HepG2 (cell line): ENCODE data around the gene BSN. TPM values are rescaled to one million over a fixed set of nuclear protein-coding genes. Genes with fewer than 3 reads are reported as not detected.

Experiments
- ATAC-seq: fragments of 200-7000 bp; cut with Tn5 transposase; 3 replicates; pipeline ENCODE4 v1.9.1; 2020; ENCODE audit warnings: mild to moderate bottlenecking, moderate library complexity
- BruUV-seq: library from RNA; stranded (reverse); fragments of 400-500 nt; replicated peaks from 2 replicates; lab custom pipeline; 2021; lab: Mats Ljungman, UMichigan
- CTCF ChIA-PET: fragments of 300-600 bp; formaldehyde crosslinking; extraction: SDS; loops from one replicate; lab custom pipeline; 2021; ENCODE audit warnings: low total read pairs, inconsistent platforms, low intra/inter-chr PET ratio; lab: Yijun Ruan, JAX
- POLR2A ChIA-PET: fragments of 350-600 bp; sonication (Branson Sonifier 250); formaldehyde crosslinking; loops from one replicate; lab custom pipeline; 2020; ENCODE audit warnings: antibody characterized with exemption, inconsistent platforms; lab: Yijun Ruan, JAX
- DNase-seq: peaks from one replicate; pipeline ENCODE4 v3.0.0-alpha.2; 2015; ENCODE audit warnings: low spot score
- FAIRE-seq: peaks from 3 replicates; lab custom pipeline; 2011; peaks lifted over from hg19 to GRCh38; lab: Jason Lieb, UNC
- H2AFZ ChIP-seq: one replicate; pipeline ENCODE4 v1.6.1; 2011; ENCODE audit warnings: low read length, inconsistent platforms
- H3K27ac ChIP-seq: fragments of 300-600 bp; 3 replicates; pipeline ENCODE4 v1.8.0; 2011; ENCODE audit warnings: mixed run types, mild to moderate bottlenecking, mixed read lengths, low read length, inconsistent platforms; ENCODE audit not compliant: insufficient read depth; ENCODE audit errors: extremely low read length
- H3K27me3 ChIP-seq, 2 experiments: fragments of 200-600 bp in 1 of 2; 2 replicates in 1 of 2; 3 replicates in 1 of 2; pipeline versions ENCODE4 v1.6.0 to v1.8.0; 2011; ENCODE audit warnings: low read length in 2 of 2, mild to moderate bottlenecking in 2 of 2, moderate library complexity in 2 of 2, inconsistent platforms in 1 of 2; ENCODE audit not compliant: insufficient read depth in 2 of 2, control insufficient read depth in 1 of 2
- H3K36me3 ChIP-seq, 2 experiments: fragments of 200-600 bp in 1 of 2; replicated peaks in 1 of 2; 2 replicates in 1 of 2; 3 replicates in 1 of 2; pipeline versions ENCODE4 v1.5.1 to v1.8.0; 2011; ENCODE audit warnings: low read length in 2 of 2, inconsistent platforms in 1 of 2; ENCODE audit not compliant: insufficient read depth in 2 of 2, control insufficient read depth in 1 of 2
- H3K4me1 ChIP-seq: 2 replicates; pipeline ENCODE4 v1.5.1; 2012; ENCODE audit warnings: low read length, inconsistent platforms; ENCODE audit not compliant: insufficient read depth
- H3K4me2 ChIP-seq: 2 replicates; pipeline ENCODE4 v1.6.0; 2011; ENCODE audit warnings: low read depth, low read length, inconsistent platforms
- H3K4me3 ChIP-seq, 3 experiments: fragments of 200-600 bp in 1 of 3; sonication (generic), shearing (Covaris generic) in 1 of 3; replicated peaks in 1 of 3; 2 replicates each; pipeline ENCODE4 v1.5.1; 2011 to 2016; ENCODE audit warnings: low read length in 3 of 3, inconsistent platforms in 2 of 3, low read depth in 2 of 3, mild to moderate bottlenecking in 2 of 3, control low read depth in 1 of 3, mixed read lengths in 1 of 3; ENCODE audit not compliant: insufficient read depth in 1 of 3
- H3K79me2 ChIP-seq: one replicate; pipeline ENCODE4 v1.6.1; 2011; ENCODE audit warnings: low read length, inconsistent platforms; ENCODE audit not compliant: insufficient read depth
- H3K9ac ChIP-seq: 2 replicates; pipeline ENCODE4 v1.6.0; 2011; ENCODE audit warnings: mild to moderate bottlenecking, low read depth, low read length, inconsistent platforms; ENCODE audit not compliant: insufficient read depth
- H3K9me3 ChIP-seq: 2 replicates; pipeline ENCODE4 v1.5.1; 2012; ENCODE audit warnings: mild to moderate bottlenecking, low read length
- H4K20me1 ChIP-seq: 2 replicates; pipeline ENCODE4 v1.6.0; 2011; ENCODE audit warnings: inconsistent platforms, mild to moderate bottlenecking, low read length, moderate library complexity; ENCODE audit not compliant: insufficient read depth
- RARA ChIP-seq: IDR thresholded peaks from 2 replicates; pipeline ENCODE4 v1.6.1; 2016; ENCODE audit warnings: missing genetic modification reagents, missing compliant biosample characterization
- SOX6 ChIP-seq, 2 experiments: fragments of 450-650 bp in 1 of 2; sonication (generic) in 1 of 2; formaldehyde crosslinking in 1 of 2; IDR thresholded peaks; 2 replicates each; pipeline versions ENCODE4 v1.4.0 to v1.6.1; 2017 to 2020; ENCODE audit warnings: antibody characterized with exemption in 1 of 2, mild to moderate bottlenecking in 1 of 2, missing genetic modification reagents in 1 of 2
- ZBTB33 ChIP-seq: sonication (generic); formaldehyde crosslinking; IDR thresholded peaks from 2 replicates; pipeline ENCODE4 v1.4.0; 2020; ENCODE audit warnings: missing genetic modification reagents
- ZBTB39 ChIP-seq: sonication (generic); formaldehyde crosslinking; IDR thresholded peaks from 2 replicates; pipeline ENCODE4 v1.5.0; 2020; ENCODE audit warnings: missing genetic modification reagents
- ZNF501 ChIP-seq: sonication (generic); formaldehyde crosslinking; IDR thresholded peaks from 2 replicates; pipeline ENCODE4 v1.5.1; 2020; ENCODE audit warnings: mild to moderate bottlenecking, moderate library complexity, missing genetic modification reagents
- WGBS: methylation state at CpG from one replicate; pipeline ENCODE4 v1.1.6; 2017; ENCODE audit warnings: low lambda C conversion rate; 5-methylcytosine and 5-hydroxymethylcytosine counted together
- in situ Hi-C: cut with HindIII; loops from 2 replicates; pipeline ENCODE4 v1.10.0; 2017; ENCODE audit warnings: low pct_unique_long_range_greater_than_20kb; ENCODE audit not compliant: extremely low pct_ligation_motif_present
- intact Hi-C: fragments of 100-400 bp; cut with micrococcal nuclease; formaldehyde crosslinking; loops from one replicate; pipeline ENCODE4 v1.10.0; 2022; ENCODE audit not compliant: unreplicated experiment
- polyA plus RNA-seq, 8 experiments: library from polyadenylated mRNA; depleted of rRNA in 3 of 8; stranded (reverse) in 7 of 8; unstranded in 1 of 8; fragments of >200 nt; fragmentation: Illumina TruSeq in 4 of 8; extraction: Trizol in 4 of 8; gene quantifications; 2 replicates each; pipeline versions ENCODE4 v1.2.1 to v1.2.3, GENCODE V29; 2011 to 2016; ENCODE audit warnings: low read depth in 4 of 8, missing spikeins in 1 of 8, mixed read lengths in 1 of 8; ENCODE audit not compliant: insufficient read depth in 1 of 8
- total RNA-seq, 5 experiments: library from RNA; depleted of rRNA; stranded (reverse); fragments of >200 nt; fragmentation: Illumina TruSeq; extraction: Trizol; gene quantifications; 2 replicates each; pipeline ENCODE4 v1.2.3, GENCODE V29; 2016; ENCODE audit warnings: low read depth in 1 of 5

The BSN gene
- total and polyA plus RNA-seq, 2 of the 13 experiments (the other 11 are each of a cell fraction or from before 2014, with no cell fraction given): 0.42 to 0.86 TPM

- H3K9me3 ChIP-seq: no peaks in the 10 kb centered on the region
- H3K36me3 ChIP-seq: peaks cover 8 to 17% of the 10 kb centered on the region in 2 experiments
- no peak overlapping the region for H3K4me3 ChIP-seq
- POLR2A ChIA-PET: interaction anchor here (0.6 to 2.6 kb wide), 7 partner anchors 11 to 142 kb away, joined by 3 to 8 read pairs (median 4); partner anchors contain the start of gene DAG1
- in situ Hi-C loops: loop anchor here (5.0 kb wide), 1 partner anchor 57 kb away; no protein-coding TSS in a partner anchor
- TF ChIP-seq SOX6 (IDR thresholded peaks at IDR 0.05) (no peak), SOX6 (CRISPR knock-in tag; IDR thresholded peaks at IDR 0.05) (peak; percentile 32; the same call in 1 of the 2 replicates), ZNF501 (0 out of 2 replicates have a peak, but pooled peaks have one; percentile 15), ZBTB39 (CRISPR knock-in tag) (no peak), ZBTB33 (CRISPR knock-in tag) (peak; percentile 63; the same call in 1 of the 2 replicates), RARA (peak; percentile 23; the same call in 1 of the 2 replicates)
- H3K9ac ChIP-seq: 0 out of 2 replicates have a peak overlapping the region, but pooled peaks have one; percentile 1
- H3K4me2 ChIP-seq: peak overlapping the region; percentile 0; the same call in 1 of the 2 replicates
- no peaks in the 10 kb centered on the region for H4K20me1 ChIP-seq
- H3K27me3 ChIP-seq: no peaks in the 10 kb centered on the region; a peak in 1 of 5 replicates
- CTCF ChIA-PET: no interaction called here
- H3K79me2 ChIP-seq: peaks cover 8% of the 10 kb centered on the region
- DNase-seq (no peak), FAIRE-seq (no peak), ATAC-seq (no peak)
- intact Hi-C loops: no loop called here
- 100% methylated on average over 3 of the region's 5 CpGs for WGBS
- H2AFZ ChIP-seq: no peak overlapping the region
- H3K4me1 ChIP-seq: peaks cover 39% of the 10 kb centered on the region
- peak overlapping the region; percentile 64 for H3K27ac ChIP-seq
- no TSS peak for BruUV-seq
Observed at GRCh38 chr3:49523756-49524747, 30.2 kb upstream of the BSN start.
